Mesenchymal stem cell (in vitro differentiated cells and primary cell): ENCODE measurements around the gene EOLA1.
A peak's percentile ranks its signal among the peaks of the same experiment; 100 is the strongest.
"Not testable (repeated sequence)": the region's sequence is repeated elsewhere in the genome, so short reads cannot be mapped to it uniquely, and the experiment has no call there.

Source experiments
- DNase-seq: peaks from one replicate; pipeline ENCODE4 v3.0.0-alpha.2; 2013
- H2AFZ ChIP-seq: one replicate; pipeline ENCODE4 v1.6.1; 2013; ENCODE audit warnings: low read depth, mild to moderate bottlenecking, control low read depth, inconsistent platforms, low read length, moderate library complexity
- H2AK5ac ChIP-seq: 2 replicates; pipeline ENCODE4 v1.6.1; 2013; ENCODE audit warnings: low read length, moderate library complexity, mild to moderate bottlenecking, inconsistent platforms; ENCODE audit not compliant: severe bottlenecking
- H2BK120ac ChIP-seq: one replicate; pipeline ENCODE4 v1.6.1; 2013; ENCODE audit warnings: low read depth, mild to moderate bottlenecking, inconsistent platforms, low read length, moderate library complexity
- H2BK12ac ChIP-seq, 2 experiments: one replicate each; pipeline ENCODE4 v1.6.1; 2013; ENCODE audit warnings: inconsistent platforms in 2 of 2, low read length in 2 of 2, mild to moderate bottlenecking in 2 of 2, moderate library complexity in 2 of 2, control low read depth in 1 of 2
- H2BK15ac ChIP-seq: one replicate; pipeline ENCODE4 v1.6.1; 2013; ENCODE audit warnings: mild to moderate bottlenecking, low read depth, inconsistent platforms; ENCODE audit not compliant: poor library complexity, severe bottlenecking
- H2BK5ac ChIP-seq: 2 replicates; pipeline ENCODE4 v1.6.1; 2013; ENCODE audit warnings: low read depth, mild to moderate bottlenecking, low read length, control low read depth, inconsistent platforms; ENCODE audit not compliant: poor library complexity, severe bottlenecking
- H3K14ac ChIP-seq, 2 experiments: one replicate each; pipeline ENCODE4 v1.6.1; 2013; ENCODE audit warnings: inconsistent platforms in 2 of 2, low read length in 2 of 2, control low read depth in 1 of 2, mild to moderate bottlenecking in 1 of 2, moderate library complexity in 1 of 2
- H3K18ac ChIP-seq, 2 experiments: one replicate each; pipeline ENCODE4 v1.6.1; 2013; ENCODE audit warnings: inconsistent platforms in 2 of 2, low read length in 2 of 2, control low read depth in 1 of 2, low read depth in 1 of 2, mild to moderate bottlenecking in 1 of 2
- H3K23ac ChIP-seq, 2 experiments: one replicate each; pipeline ENCODE4 v1.6.1; 2013; ENCODE audit warnings: inconsistent platforms in 2 of 2, low read length in 2 of 2, mild to moderate bottlenecking in 2 of 2, moderate library complexity in 2 of 2, control low read depth in 1 of 2
- H3K27ac ChIP-seq: 2 replicates; pipeline ENCODE4 v1.5.1; 2013; ENCODE audit warnings: mild to moderate bottlenecking, moderate library complexity, low read length, control low read depth, inconsistent platforms; ENCODE audit not compliant: poor library complexity, severe bottlenecking
- H3K27me3 ChIP-seq, 2 experiments: 2 replicates each; pipeline versions ENCODE4 v1.6.1 to v1.7.0; 2013; ENCODE audit warnings: low read length in 2 of 2, mild to moderate bottlenecking in 2 of 2, moderate library complexity in 2 of 2, control low read depth in 1 of 2, inconsistent platforms in 1 of 2; ENCODE audit not compliant: control insufficient read depth in 1 of 2, insufficient read depth in 1 of 2
- H3K36me3 ChIP-seq, 2 experiments: 2 replicates each; pipeline versions ENCODE4 v1.6.1 to v1.7.0; 2013; ENCODE audit warnings: low read length in 2 of 2, control low read depth in 1 of 2, inconsistent platforms in 1 of 2, low read depth in 1 of 2, mild to moderate bottlenecking in 1 of 2; ENCODE audit not compliant: insufficient read depth in 2 of 2, control insufficient read depth in 1 of 2
- H3K4ac ChIP-seq, 2 experiments: one replicate each; pipeline ENCODE4 v1.6.1; 2013; ENCODE audit warnings: inconsistent platforms in 2 of 2, low read length in 2 of 2, mild to moderate bottlenecking in 2 of 2, moderate library complexity in 2 of 2, control low read depth in 1 of 2, low read depth in 1 of 2
- H3K4me1 ChIP-seq: 2 replicates; pipeline ENCODE4 v1.6.1; 2013; ENCODE audit warnings: low read depth, low read length, control low read depth; ENCODE audit not compliant: control insufficient read depth, insufficient read depth
- H3K4me2 ChIP-seq: 2 replicates; pipeline ENCODE4 v1.6.1; 2013; ENCODE audit warnings: low read length, mild to moderate bottlenecking, inconsistent platforms; ENCODE audit not compliant: poor library complexity, severe bottlenecking
- H3K4me3 ChIP-seq, 2 experiments: 2 replicates each; pipeline versions ENCODE4 v1.5.1 to v1.7.0; 2013; ENCODE audit warnings: low read length in 2 of 2, mild to moderate bottlenecking in 2 of 2, control low read depth in 1 of 2, low read depth in 1 of 2; ENCODE audit not compliant: insufficient read depth in 1 of 2
- H3K79me1 ChIP-seq: replicated peaks from 2 replicates; pipeline ENCODE4 v1.6.1; 2013; ENCODE audit warnings: mild to moderate bottlenecking, control low read depth, low read length, inconsistent platforms; ENCODE audit not compliant: poor library complexity, severe bottlenecking
- H3K9ac ChIP-seq: 2 replicates; pipeline ENCODE4 v1.7.0; 2013; ENCODE audit warnings: mild to moderate bottlenecking, low read length, moderate library complexity
- H3K9me3 ChIP-seq: 2 replicates; pipeline ENCODE4 v1.7.0; 2013; ENCODE audit warnings: mild to moderate bottlenecking, low read length; ENCODE audit not compliant: control insufficient read depth
- H4K8ac ChIP-seq: one replicate; pipeline ENCODE4 v1.6.1; 2013; ENCODE audit warnings: inconsistent platforms, mild to moderate bottlenecking, low read length, moderate library complexity
- H4K91ac ChIP-seq: one replicate; pipeline ENCODE4 v1.6.1; 2013; ENCODE audit warnings: mild to moderate bottlenecking, low read length, inconsistent platforms
- WGBS: methylation state at CpG from one replicate; pipeline ENCODE4 v1.1.7; 2013; ENCODE audit warnings: mixed read lengths; 5-methylcytosine and 5-hydroxymethylcytosine counted together

EOLA1 gene

GRCh38 chrX:149525389-149525788 lies 15.4 kb upstream of the EOLA1 start:
- not testable (repeated sequence) for H2AK5ac ChIP-seq, H3K4me3 ChIP-seq, H2BK5ac ChIP-seq, H3K79me1 ChIP-seq, H3K4me2 ChIP-seq, H4K8ac ChIP-seq, H3K4me1 ChIP-seq, H3K4ac ChIP-seq, H4K91ac ChIP-seq, H3K23ac ChIP-seq, H3K36me3 ChIP-seq, H3K9me3 ChIP-seq, H3K27ac ChIP-seq, H2BK120ac ChIP-seq, H2BK12ac ChIP-seq, H3K14ac ChIP-seq, H2AFZ ChIP-seq, H2BK15ac ChIP-seq
- Histone ChIP-seq H3K18ac (peak overlapping the region in 1 of 2 experiments; percentile 48), H3K27me3 (peaks cover 4 to 17% of the 10 kb centered on the region in 2 experiments), H3K9ac (peak overlapping the region; percentile 15)
- DNase-seq, result peak; percentile 84
- no CpG with 5 or more reads among the region's 10 CpGs for WGBS

GRCh38 chrX:149525903-149526302 lies 14.9 kb upstream of the EOLA1 start:
- WGBS, result 17% methylated on average over 1 of the region's 5 CpGs
- H2BK15ac ChIP-seq, DNase-seq, H3K9me3 ChIP-seq, H3K4me2 ChIP-seq, H3K36me3 ChIP-seq, H3K79me1 ChIP-seq, H3K14ac ChIP-seq, H2BK5ac ChIP-seq, H2AFZ ChIP-seq, H3K4ac ChIP-seq, H3K4me3 ChIP-seq, H4K8ac ChIP-seq, H2BK120ac ChIP-seq, H2BK12ac ChIP-seq, H3K4me1 ChIP-seq, H3K23ac ChIP-seq, H2AK5ac ChIP-seq, H3K27ac ChIP-seq, H4K91ac ChIP-seq: not testable (repeated sequence)
- H3K27me3 ChIP-seq, result peaks cover 4 to 17% of the 10 kb centered on the region in 2 experiments
- peak overlapping the region; percentile 15 for H3K9ac ChIP-seq
- peak overlapping the region in 1 of 2 experiments; percentile 24 for H3K18ac ChIP-seq

DNA sequence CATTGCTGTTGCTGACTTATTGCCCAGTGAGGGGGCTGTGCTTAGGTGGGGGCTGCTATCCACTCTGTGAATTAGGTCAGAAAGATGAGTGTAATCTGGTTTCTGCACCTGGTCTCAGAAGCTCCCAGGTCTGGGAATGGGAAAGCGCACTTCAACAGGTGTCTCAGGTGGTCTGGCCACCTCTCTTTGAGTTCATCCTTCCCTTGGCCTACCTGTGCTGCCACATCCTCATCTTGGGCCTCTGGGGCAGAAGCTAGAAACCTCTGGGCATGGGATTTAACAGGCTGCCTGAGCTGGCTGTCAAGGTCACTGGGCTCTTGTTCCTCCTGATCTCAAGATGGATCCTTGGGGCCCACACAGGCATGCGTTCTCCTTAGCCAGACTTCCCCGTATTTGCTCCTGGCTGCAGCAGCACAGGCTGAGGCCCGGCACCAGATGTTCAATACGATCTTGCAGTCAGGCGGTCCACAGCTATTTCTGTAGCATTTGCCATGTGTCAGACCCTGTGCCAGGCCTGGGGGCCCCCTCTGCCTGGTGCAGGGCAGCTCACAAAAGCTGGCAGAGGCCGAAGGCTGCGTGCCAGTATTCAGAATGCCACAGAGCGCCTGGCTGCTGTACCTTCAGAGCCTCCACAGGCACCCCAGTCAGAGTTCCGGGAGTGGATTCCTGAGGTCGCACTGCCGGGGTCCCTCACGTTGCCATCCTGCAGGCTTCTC lies 14.3 kb upstream of the EOLA1 start:
- H3K4ac ChIP-seq, H3K36me3 ChIP-seq, H3K14ac ChIP-seq, DNase-seq, H3K27ac ChIP-seq, H3K4me3 ChIP-seq, H3K23ac ChIP-seq, H4K91ac ChIP-seq, H3K79me1 ChIP-seq, H2AK5ac ChIP-seq, H3K4me2 ChIP-seq, H3K4me1 ChIP-seq, H2BK5ac ChIP-seq, H3K9me3 ChIP-seq, H3K9ac ChIP-seq, H2AFZ ChIP-seq, H2BK15ac ChIP-seq, H2BK12ac ChIP-seq, H4K8ac ChIP-seq, H2BK120ac ChIP-seq: not testable (repeated sequence)
- Histone ChIP-seq H3K27me3 (peaks cover 4 to 13% of the 10 kb centered on the region in 2 experiments), H3K18ac (peak overlapping the region in 1 of 2 experiments; percentile 24)
- WGBS, result 91% methylated on average over 1 of the region's 13 CpGs

DNA sequence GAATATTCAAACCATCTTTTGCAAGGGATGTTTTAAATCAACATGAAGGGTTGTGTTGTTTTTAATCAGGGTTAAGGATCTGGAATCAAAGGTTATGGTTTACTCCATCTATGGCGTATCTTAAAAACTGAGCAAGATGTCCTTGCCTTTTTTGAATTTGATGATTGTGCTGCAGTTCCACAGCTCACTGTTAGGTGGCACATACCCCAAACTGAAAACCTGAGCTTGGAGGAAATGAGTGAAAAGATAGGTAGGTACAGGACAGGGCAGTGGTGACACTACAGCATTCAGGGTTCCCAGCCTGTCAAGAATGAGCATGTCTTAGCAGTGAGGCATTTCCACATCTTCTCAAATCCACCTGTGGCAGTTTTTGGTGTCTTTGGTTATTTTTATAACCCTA lies 13.1 kb upstream of the EOLA1 start:
- H2BK5ac ChIP-seq, result no peak overlapping the region
- no peak overlapping the region for H3K4me2 ChIP-seq
- H2BK12ac ChIP-seq, result no peak overlapping the region
- no peak overlapping the region for H2AK5ac ChIP-seq
- no peak overlapping the region for H4K91ac ChIP-seq
- peak; percentile 52 for DNase-seq
- H3K36me3 ChIP-seq, result peaks cover 4 to 8% of the 10 kb centered on the region in 2 experiments
- no peak overlapping the region for H4K8ac ChIP-seq
- 90% methylated on average over 1 of the region's 1 CpG for WGBS
- peaks cover 1% of the 10 kb centered on the region for H3K4me1 ChIP-seq
- H3K79me1 ChIP-seq, result peaks cover 1% of the 10 kb centered on the region
- H3K4me3 ChIP-seq, result no peak overlapping the region
- H2BK15ac ChIP-seq, result no peak overlapping the region
- H3K27me3 ChIP-seq, result peaks cover 0 to 5% of the 10 kb centered on the region in 2 experiments
- H3K4ac ChIP-seq, result no peak overlapping the region
- H3K9ac ChIP-seq, result no peak overlapping the region
- no peak overlapping the region for H3K18ac ChIP-seq
- H3K14ac ChIP-seq, result no peak overlapping the region
- H3K27ac ChIP-seq, result no peak overlapping the region
- no peak overlapping the region for H3K23ac ChIP-seq
- H2BK120ac ChIP-seq, result no peak overlapping the region
- no peaks in the 10 kb centered on the region for H3K9me3 ChIP-seq
- H2AFZ ChIP-seq, result no peak overlapping the region
